ENCODE measurements around the gene DCAF6.

DCAF6 gene

DNA sequence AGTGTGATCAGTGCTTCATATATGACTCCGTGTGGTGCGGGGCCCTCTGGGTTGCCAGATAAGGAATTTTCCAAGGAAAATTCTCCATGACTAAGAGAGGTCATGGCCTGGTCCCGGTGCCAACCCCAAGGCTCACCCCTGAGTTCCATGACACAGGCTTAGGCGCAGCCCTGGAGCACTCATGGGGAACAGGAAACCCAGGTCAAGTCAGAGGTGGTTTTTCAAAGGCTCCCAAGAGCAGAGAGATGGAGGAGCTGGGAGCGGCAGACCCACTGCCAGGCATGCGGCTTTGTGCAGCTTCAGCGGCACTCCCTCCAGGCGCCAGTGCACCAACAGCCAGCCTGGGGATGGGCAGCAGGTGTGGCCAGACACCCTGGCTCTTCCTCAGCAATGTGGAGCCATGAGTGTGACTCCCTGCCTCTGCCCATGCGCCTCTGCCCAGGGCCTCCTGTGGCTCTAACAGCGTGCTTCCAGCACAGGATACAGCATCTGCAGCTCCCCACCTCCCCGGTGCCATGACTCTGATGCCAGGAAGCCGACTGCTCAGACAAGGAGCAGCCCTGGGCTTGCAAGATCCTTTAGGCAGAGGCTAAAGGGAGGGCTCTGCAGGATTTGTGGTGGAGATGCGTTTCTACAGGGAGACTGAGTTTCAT, 153.0 kb downstream of the DCAF6 start:
- DNase-seq, result no peak

DNA sequence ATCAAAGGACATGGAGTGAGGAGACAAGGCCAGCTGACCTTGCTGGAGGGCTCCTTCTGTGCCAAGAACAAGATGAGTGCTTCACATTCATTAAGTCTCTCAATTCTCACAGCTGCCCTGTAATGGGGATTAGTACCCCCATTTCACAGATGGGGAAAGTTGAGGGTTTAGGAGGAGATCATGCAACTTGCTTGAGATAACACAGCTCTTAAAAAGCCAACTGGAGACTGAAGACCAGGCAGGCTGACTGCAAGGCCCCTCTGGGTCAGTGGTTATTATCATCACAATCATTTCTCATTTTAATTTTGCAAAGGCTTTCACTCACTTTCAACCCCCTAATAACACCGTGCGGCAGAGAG, 153.5 kb downstream of the DCAF6 start:
- DNase-seq, result no peak

DNA sequence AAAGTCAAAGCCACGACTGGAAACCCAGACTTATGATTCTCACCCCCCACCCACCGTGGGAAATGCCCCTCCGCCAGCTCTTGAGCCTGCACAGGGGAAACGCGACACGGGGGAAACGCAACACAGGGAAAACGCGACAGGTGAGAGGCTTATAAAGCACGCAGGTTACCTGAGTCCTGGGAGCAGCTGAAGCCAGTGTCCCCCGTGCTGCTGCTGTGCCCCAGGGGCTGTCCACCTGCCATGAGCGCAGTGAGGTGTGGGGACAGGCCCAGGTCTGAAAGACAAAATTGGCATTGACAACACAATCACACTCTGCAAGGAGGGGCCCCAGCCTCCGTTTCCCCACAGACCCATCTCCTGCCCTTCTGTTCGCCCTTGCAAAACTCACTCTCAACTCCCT, 153.9 kb downstream of the DCAF6 start:
- no peak for DNase-seq

- DNase-seq, result no peak
Observed at GRCh38 chr1:168091063-168091462, 154.6 kb downstream of the DCAF6 start.

DNA sequence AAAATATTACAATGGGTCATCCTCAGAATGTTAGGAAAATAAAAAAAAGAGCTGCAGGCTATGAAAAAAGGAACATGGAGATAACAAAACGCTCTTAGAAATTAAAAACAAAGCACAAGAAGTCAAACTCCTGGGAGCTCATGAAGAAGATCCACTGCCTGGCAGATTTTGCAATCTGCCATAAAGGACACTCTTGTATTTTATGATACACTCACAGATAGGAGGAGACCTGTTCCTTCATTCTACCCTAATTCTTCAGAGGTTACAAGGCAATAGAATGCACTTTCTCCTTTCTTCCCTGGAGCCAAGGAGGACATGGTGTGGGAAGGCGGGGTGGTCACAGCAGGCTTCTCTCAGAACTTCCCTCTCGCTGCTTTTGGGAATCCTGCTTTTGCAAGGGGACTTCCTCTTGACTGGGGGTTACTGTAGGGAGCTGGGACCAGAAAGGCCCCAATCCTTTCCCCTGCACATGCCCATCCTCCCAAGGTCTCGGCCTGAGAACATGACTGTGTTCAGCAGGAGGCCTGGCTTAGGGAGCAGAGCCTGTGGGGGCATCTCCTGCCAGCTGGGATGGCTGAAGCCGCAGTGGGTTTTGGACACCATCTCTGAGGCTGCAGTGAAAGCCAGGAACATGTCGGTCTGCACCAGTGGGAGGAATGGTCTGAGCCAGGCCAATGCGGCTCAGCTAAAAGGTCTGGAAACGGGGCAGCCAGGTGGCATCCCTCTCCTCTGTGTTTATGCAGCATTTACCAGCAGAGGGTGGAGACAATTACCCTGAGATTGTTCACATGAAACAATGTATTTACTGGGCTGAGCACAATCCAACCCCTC, 155.5 kb downstream of the DCAF6 start:
- no peak for DNase-seq

- no peak for DNase-seq
Observed at GRCh38 chr1:168092566-168093355, 156.3 kb downstream of the DCAF6 start.

DNA sequence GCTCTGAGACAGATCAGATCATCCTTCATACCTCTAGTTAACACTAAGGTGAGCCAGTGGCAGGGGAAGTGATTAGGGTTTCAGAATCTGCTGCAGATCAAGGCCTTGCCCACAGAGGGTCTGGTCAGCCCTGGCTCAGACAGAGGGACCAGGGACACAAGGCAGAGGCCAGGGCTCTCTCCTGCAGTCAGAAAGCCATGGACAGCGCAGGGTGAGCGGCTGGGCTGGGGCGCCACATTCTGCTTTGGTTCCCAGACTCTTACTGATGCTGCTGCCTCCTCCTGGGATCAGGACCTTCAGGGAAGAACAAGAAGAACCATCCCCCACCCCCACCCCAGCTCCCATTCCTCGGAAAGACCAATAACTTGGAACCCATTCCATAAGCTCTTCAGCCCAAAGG, 157.1 kb downstream of the DCAF6 start:
- no peak for DNase-seq

DNA sequence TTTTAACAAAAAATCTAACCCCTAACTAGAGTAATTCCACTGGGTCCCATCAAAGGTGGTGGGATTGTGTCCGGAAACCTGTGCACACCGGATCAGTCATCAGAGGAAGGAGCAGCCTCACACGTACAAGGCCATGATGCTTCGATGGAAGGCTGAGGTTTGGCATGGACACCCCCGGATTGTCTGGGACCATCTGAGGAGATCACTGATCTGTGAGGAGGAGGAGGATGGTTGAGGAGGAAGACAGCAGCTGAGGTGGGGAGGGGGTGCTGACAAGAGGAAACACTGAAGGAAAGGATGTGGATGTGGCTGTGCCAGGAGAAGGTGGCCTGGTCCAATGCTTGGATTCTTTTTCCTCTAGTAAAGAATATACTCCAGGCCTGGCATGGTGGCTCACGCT, 159.0 kb downstream of the DCAF6 start:
- no peak for DNase-seq

DNA sequence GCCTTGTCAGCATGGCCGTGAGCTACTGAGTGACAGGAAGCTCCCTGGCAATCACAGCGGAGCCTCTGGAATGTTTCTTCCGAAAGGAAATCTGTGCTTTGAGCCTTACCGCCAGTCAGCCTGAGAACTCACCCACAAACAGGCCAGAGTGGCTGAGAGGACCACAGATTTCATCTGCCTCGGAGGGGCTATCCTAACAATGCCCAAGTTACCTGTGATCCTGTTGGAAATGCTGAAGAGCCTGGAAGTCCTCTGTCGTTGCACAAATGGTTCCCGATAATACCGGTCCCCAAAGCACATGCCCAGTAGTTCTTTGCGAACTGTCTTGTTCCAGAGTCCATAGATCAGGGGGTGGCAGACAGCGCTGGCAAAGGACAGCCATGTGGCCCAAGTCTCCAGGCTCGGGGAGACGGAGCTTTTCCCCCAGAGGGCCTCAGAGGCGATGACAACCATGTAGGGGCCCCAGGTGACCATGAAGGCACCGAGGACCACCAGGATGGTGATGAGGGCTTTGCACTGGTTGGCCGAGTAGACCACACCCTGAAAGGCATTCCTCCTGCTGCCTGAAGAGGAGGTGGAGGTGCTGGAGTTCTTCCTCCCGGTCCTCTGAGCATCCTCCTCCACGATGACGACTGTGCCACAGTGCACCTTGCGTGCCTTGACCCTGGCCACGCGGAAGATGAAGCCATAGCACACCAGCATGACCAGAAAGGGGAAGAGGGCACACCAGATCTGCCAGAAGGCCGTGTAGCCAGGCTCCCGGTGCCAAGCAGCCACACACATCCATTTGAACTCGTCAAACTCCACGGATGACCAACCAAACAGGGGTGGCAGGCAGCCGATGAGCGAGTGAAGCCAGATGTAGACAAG, 160.0 kb downstream of the DCAF6 start:
- DNase-seq, result no peak

GRCh38 chr1:168097921-168098528, 161.5 kb downstream of the DCAF6 start:
- no peak for DNase-seq

- DNase-seq, result no peak
Observed at GRCh38 chr1:168098534-168099320, 162.2 kb downstream of the DCAF6 start.

DNA sequence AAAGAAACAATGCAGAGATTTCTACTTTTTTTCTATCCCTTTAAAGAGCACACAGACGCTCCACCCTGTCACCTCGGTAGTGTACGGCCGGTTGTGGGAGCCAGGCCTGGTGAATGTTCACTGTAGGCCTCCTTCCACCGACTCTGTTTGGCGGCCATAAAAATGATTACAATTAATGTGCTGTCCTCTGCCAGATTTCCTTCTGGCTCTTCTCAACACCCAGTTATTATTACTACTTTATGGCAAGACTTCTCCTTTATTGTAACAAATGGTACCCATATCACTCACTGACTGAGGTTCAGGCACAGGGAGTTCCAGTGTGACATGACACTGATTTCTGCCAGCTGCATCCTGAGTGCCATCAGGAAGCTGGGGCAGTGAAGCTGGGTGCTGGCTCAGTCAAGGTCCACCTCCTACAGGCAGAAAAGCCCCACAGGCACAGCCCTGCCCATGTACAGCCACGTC, 162.9 kb downstream of the DCAF6 start:
- no peak for DNase-seq

- DNase-seq, result no peak
Observed at GRCh38 chr1:168100315-168101002, 164.0 kb downstream of the DCAF6 start.

- DNase-seq, result no peak
Observed at GRCh38 chr1:168101336-168101735, 164.9 kb downstream of the DCAF6 start.

- DNase-seq, result no peak
Observed at GRCh38 chr1:168102487-168102886, 166.0 kb downstream of the DCAF6 start.

DNA sequence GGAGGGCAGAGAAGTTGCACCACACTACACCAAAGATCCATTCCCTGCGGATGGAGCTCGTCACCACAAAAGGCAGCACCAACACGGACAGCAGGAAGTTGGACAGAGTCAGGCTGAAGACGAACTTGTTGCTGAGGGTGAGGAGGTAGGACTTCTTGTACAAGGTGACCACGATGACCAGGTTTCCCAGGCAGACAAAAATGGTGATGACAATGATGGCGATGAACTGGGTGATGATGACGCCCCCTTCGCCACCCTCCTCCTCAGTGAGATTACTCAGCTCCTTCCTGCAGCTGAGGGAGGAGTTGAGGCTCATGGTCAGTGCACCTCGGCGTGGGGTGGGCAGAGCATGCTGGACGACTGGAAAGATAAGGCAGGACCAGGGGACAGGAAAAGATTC, 168.1 kb downstream of the DCAF6 start:
- DNase-seq, result no peak

- no peak for DNase-seq
Observed at GRCh38 chr1:168105846-168106245, 169.4 kb downstream of the DCAF6 start.

DNA sequence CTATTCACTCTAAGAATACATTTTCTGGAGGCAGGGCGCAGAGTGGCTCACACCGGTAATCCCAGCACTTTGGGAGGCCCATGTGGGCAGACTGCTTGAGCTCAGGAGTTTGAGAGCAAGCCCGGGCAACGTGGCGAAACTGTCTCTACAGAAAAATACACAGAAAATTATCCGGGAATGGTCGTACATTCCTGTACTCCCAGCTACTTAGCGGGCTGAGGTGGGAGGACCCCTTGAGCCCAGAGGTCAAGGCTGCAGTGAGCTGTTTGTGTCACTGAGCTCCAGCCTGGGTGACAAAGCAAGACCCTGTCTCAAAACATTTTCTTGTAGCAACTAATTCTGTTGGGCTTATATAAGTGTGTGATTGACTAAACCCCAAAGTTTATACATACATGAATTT, 169.8 kb downstream of the DCAF6 start:
- DNase-seq, result no peak

GRCh38 chr1:168110896-168111545, 174.5 kb downstream of the DCAF6 start:
- DNase-seq, result peak; percentile 75

DNA sequence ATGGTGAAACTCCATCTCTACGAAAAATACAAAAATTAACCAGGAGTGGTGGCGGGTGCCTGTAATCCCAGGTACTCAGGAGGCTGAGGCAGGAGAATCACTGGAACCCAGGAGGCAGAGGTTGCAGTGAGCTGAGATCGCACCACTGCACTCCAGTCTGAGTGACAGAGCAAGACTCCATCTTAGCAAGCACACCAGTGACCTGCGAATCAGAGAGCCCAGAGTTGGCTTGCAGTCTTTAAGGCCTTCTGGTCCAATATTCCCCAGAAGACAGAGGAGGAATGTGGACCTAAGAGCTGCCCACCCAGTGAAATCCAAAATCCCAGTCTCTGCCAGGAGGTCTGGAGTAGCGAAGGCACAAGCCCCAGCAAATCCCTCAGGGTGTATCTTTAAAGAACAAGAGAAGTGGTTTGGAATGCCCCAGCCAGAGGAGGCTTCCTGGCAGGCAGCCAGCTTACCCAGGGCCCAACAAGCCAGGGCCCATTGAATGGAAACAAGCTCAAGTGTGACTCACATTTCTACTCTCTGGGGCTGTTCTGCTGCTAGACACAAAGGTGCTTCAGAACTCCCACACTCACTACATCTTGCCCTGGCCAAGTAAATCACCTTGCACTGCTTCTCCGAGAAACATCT, 176.3 kb downstream of the DCAF6 start:
- peak; percentile 66 for DNase-seq
